ENCODE results near the gene MGLL. TPM values are rescaled to one million over a fixed set of nuclear protein-coding genes. Genes with fewer than 3 reads are reported as not detected.
A peak's percentile ranks its signal among the peaks of the same experiment; 100 is the strongest.

The MGLL gene
- polyA plus RNA-seq, 4 donors = 21.3 to 28.0 (median 26.9) TPM

GRCh38 chr3:127791221-127791913 is 30.9 kb downstream of the MGLL start:
- peak in 1 of 4 donors; percentile 56 for DNase-seq (ENCODE audit: low read depth in 4 of 4, low spot score in 2 of 4)

- no peak for DNase-seq (ENCODE audit: low read depth in 4 of 4, low spot score in 2 of 4)
Measured at GRCh38 chr3:127790882-127791183, 31.5 kb downstream of the MGLL start.

DNA sequence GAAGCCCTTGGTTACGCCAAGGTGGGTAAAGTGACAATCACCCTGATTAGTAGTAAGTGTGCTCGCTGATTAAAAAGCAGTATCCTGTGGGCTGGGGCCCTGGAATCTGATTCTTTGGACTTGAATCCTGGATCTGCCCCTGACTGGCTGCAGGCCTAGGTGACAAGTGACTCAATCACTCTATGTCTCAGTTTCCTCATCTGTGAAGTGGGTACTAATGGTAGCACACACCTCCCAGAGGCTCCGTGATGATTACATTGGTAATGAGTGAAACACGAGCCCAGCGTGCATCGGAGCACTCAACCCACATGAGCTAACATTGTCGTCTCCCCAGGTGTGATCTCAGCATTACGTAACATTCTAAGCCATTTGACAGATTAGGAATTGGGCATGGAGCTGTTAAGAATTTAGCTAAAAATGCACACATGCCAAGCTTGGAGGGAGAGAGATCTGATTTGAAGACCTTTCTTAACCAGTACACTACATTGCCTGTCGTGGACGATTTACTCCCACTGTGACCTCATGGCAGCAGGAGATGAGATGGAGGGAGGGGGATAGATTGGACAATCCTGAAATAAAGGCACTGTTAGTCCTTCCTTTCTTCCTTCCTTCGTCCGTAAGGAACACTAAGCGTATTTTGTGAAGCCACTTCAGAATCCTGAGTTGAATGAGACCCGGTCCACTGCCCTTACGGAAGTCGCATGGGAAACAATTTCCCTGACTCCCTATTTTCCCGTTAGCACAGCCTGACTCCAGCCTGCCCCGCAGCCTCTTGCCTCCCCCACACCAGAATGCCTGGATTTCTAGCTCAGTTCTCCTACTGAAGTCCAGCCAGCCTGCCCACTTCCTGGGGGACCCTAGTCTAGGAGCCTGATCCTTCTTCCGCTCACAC is 32.1 kb downstream of the MGLL start:
- DNase-seq (ENCODE audit: low read depth in 4 of 4, low spot score in 2 of 4) = no peak

DNA sequence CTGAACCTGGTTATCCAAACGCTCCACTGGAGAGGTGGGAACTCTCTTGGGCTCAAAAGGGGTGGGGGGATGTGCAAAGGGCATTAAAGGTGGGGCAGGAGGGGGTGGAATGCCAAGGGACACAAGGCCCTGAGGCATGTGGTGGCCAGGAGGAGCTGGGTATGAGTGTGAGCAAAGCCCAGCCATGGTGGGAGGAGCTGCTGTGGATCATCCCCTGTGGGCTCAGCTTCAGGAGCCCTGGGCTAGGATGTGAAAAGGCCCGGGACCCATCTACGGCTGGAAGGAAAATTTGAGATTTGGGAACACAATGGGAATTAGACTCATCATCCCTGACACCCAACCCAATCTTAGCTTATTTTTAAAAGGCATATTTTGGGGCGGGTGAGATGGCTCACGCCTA is 33.3 kb downstream of the MGLL start:
- DNase-seq (ENCODE audit: low read depth in 4 of 4, low spot score in 2 of 4) = no peak

- no peak for DNase-seq (ENCODE audit: low read depth in 4 of 4, low spot score in 2 of 4)
Measured at GRCh38 chr3:127788451-127788909, 33.8 kb downstream of the MGLL start.

GRCh38 chr3:127787571-127788365 is 34.5 kb downstream of the MGLL start:
- no peak for DNase-seq (ENCODE audit: low read depth in 4 of 4, low spot score in 2 of 4)

DNA sequence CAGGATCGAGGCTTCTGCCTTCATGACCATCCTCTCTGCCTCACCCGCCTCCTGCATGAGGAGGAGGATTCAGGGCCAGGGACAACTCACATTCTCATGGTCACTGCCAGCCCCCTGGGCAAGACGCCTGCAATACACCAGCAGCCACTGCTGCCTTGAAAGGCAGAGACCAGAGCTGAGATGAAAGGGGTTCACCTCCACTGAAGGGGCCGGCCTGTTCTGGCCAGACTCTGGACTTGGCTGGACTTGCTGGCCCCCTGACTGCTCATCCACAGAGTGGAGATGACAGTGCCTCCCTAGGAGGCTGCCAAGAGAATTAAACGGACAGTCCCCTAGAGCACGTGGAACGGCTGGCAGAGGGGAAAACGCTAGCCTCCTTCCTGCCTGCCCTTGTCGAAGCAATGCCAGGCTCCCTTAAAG is 35.2 kb downstream of the MGLL start:
- DNase-seq (ENCODE audit: low read depth in 4 of 4, low spot score in 2 of 4) = no peak

DNA sequence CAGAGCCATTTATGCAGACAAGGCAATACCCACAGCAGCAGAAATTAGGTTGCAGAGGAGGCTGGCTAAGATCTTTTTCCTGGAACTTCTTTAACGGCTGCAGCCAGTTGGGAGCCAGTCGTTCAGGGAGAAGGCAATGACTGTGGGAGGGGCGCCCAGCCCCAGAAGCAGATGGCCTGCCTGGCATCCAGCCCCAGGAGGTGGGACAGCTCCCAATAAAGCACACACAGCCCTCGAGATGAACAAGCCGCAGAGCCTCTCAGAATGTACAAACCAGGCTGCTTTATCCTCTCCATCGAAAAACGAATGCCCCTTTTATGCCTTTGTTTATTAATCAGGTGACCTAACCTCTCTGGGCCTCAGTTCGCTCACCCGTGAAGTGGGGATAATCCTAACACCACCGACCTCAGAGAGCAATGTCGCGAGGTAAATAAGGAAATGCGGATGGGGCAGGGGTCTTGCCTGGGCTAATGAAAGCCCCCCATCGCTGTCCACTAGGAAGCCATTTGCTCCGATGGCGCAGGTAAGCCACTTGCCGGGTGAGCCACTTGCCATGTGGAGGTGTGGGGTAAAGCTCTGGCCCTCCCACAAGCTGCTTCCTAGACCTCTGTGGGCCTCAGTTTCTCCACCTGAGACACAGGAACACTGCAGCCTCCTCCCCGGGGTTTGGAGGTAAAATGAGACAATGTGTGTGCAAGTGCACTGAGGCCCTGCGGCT is 35.8 kb downstream of the MGLL start:
- no peak for DNase-seq (ENCODE audit: low read depth in 4 of 4, low spot score in 2 of 4)

- DNase-seq (ENCODE audit: low read depth in 4 of 4, low spot score in 2 of 4) = no peak
Measured at GRCh38 chr3:127785711-127786265, 36.5 kb downstream of the MGLL start.

GRCh38 chr3:127784865-127785710 is 37.2 kb downstream of the MGLL start:
- DNase-seq (ENCODE audit: low read depth in 4 of 4, low spot score in 2 of 4) = no peak

- DNase-seq (ENCODE audit: low read depth in 4 of 4, low spot score in 2 of 4) = no peak
Measured at GRCh38 chr3:127784283-127784682, 38.0 kb downstream of the MGLL start.

- DNase-seq (ENCODE audit: low read depth in 4 of 4, low spot score in 2 of 4) = no peak
Measured at GRCh38 chr3:127783642-127784160, 38.6 kb downstream of the MGLL start.

DNA sequence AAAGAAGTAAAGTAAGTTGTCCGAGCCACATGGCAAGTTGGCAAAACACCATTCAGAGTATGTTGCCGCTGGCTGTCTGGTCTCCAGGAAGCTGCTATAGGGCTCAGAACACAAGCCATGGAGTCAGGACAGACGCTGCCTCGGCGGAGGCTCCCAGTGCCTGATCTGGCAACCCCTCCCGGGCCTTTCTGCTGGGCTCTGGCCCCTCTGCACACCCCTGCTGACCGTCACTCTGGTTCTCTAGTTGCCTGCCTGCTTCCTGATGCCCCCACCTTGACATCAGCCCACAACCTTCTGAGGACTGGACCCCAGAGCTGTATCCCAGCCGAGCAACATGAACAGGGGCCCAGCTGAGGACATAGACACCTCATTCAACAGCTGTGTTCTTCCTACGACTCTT is 39.1 kb downstream of the MGLL start:
- DNase-seq (ENCODE audit: low read depth in 4 of 4, low spot score in 2 of 4) = no peak

GRCh38 chr3:127781411-127782001 is 40.8 kb downstream of the MGLL start:
- no peak for DNase-seq (ENCODE audit: low read depth in 4 of 4, low spot score in 2 of 4)

GRCh38 chr3:127780536-127781400 is 41.5 kb downstream of the MGLL start:
- DNase-seq (ENCODE audit: low read depth in 4 of 4, low spot score in 2 of 4) = no peak

GRCh38 chr3:127779747-127780146 is 42.6 kb downstream of the MGLL start:
- no peak for DNase-seq (ENCODE audit: low read depth in 4 of 4, low spot score in 2 of 4)

DNA sequence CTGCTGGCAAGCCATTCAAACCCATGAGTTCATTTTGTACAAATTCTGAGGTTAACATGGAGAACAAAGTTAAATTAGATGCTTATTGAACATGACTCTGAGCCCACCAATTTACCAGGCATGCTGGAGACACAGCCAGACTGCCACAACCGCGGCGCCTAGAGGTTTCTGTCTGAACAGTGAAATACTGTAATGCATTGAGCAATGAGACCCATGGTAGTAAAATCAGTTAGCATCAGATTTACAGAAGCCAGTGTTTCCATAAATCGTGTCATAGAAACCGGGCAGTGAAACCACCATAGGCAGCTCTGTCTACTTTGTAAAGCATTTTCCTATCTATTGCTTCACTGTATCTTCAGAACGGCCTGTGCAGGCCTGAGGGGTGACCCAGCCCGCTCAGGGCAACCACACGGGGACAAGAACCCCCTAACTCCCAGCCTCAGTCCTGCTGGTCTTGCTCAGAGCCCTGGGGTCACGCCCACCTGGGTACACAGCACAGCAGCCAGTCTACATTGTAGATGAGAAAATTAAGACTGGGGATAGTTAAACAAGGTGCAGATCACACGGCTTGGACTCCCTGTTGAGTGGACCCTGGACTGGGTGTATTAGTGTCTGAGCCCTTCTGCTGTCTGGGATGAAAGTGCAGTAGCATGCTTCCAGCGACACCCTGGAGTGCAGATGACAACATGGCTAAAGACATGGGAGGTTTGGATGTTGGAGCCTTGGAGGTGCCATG is 44.2 kb downstream of the MGLL start:
- no peak for DNase-seq (ENCODE audit: low read depth in 4 of 4, low spot score in 2 of 4)
